ENCODE measurements around the gene SSRP1.
A peak's percentile ranks its signal among the peaks of the same experiment; 100 is the strongest.
"Not testable (repeated sequence)": the region's sequence is repeated elsewhere in the genome, so short reads cannot be mapped to it uniquely, and the experiment has no call there.

The SSRP1 gene, protein sequence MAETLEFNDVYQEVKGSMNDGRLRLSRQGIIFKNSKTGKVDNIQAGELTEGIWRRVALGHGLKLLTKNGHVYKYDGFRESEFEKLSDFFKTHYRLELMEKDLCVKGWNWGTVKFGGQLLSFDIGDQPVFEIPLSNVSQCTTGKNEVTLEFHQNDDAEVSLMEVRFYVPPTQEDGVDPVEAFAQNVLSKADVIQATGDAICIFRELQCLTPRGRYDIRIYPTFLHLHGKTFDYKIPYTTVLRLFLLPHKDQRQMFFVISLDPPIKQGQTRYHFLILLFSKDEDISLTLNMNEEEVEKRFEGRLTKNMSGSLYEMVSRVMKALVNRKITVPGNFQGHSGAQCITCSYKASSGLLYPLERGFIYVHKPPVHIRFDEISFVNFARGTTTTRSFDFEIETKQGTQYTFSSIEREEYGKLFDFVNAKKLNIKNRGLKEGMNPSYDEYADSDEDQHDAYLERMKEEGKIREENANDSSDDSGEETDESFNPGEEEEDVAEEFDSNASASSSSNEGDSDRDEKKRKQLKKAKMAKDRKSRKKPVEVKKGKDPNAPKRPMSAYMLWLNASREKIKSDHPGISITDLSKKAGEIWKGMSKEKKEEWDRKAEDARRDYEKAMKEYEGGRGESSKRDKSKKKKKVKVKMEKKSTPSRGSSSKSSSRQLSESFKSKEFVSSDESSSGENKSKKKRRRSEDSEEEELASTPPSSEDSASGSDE

DNA sequence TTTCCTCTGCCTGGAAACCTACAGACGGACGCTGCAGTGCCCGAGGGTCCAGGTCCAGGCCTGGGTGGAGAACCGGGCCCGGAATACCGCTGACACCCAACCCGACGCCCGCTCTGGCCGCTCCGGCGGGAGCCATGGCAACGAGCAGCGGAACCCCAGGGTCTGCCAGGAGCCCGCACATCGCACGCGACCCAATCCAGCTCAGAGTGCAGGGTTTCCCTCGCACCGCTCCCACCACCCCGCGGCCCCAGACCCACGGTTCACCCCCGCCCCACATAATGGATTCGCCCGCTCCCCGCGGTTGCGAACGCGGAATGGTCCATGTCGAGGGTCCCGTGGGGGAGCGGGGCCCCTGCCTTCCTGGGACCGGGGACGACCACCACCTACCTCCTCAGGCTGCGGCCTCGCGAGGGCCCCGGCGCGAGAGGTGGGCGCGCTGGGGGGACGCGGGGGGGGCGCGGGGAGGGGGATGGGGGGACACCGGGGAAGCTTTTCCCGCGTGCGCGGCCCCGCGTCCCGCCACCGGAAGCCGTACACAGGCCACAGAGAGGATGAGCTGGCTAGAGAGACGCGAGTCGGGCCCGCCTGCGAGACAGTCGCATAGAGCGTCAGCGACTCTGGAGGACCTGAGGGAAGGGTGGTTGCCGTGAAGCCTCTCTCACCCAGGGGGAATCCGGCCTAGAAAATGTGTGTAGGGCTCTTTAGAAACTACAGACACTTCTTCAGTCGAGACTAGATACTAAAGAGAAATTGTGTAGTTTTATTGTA is at the start of gene SSRP1:
TSS of gene SSRP1 (minus strand) at position 550 of the 768 bp plus-strand sequence. CDS start 771 bp downstream, outside the sequence.
- DNase-seq, result peak; percentile 77

DNA sequence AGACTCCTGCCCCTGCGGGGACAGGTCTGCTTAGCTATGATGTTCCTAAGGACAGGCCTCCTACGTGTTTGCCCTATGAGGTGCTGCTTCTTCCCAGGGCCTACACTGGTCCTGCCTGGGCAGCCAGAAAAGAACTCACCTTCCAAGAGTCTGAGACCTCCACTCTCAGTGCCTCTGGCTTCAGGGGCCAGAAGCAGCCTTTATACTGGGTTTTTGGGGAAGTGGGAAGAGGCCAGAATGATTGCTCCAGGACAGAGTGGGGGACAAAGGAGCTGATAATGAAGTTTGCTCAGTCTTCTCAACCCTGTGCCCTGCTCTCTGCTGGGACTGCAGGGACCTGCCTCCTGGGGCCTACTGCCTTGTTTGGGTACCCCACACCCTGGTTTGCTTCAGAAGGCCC is 45.3 kb upstream of the SSRP1 start, which contains the start of gene PRG3:
TSS of gene PRG3 (minus strand) at position 176 of the 400 bp plus-strand sequence. CDS start 442 bp downstream, outside the sequence.
- no peak for DNase-seq

DNA sequence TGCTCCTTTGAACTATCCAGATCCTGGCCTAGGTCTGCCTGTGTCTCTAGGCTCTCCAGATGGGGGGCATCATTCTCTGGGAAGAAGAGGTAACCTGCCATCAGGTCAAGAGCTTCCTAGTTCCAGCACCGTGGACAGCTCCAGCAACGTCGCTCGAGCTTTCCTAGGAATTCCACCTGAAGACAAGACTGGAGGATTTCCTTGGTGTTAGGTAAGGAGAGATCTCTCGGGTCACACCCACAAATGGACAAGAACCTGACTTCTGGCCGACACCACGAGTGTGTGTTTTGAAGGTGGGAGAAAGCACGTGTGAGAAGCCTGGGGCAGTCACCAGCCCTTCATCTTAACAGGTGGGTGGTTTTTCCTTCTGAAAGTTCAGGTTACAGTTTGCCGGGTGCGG is 44.0 kb upstream of the SSRP1 start:
- no peak for DNase-seq

DNA sequence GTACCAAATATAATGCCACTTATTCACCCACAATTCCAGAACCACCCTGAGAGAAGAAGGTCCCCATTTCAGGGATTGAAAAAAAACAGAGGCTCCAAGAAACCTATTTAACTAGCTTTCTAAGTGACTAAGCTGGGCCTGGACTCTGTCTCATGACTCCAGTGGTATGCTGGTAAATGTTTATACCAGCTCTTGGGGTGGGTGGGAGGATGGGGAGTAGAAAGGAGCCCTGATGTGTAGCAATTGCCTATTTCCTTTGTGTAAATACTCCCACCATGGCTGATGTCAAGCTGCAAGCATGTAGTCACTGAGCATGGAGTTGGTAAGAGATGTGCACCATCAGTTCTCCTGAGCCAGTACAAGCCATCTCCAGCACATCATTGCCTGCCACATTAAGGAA is 42.5 kb upstream of the SSRP1 start:
- DNase-seq, result no peak

DNA sequence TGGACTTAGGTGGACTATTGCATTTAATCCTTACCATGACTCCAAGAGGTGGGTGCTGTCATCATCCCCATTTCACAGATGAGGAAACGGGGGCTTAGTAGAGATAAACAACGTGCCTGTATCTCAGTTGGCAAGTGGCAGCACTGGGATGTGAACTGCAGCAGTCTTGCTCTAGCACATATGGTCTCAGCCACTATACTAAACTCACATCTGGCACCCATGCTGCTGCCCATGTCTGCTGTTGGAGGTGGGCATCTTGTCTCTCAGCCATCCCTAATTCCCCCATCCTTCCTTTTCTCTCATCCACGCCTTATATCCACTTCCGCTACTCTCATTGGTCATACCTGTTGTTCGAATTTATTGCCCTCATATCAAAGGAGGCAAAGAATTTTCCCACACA is 41.4 kb upstream of the SSRP1 start:
- DNase-seq, result no peak

DNA sequence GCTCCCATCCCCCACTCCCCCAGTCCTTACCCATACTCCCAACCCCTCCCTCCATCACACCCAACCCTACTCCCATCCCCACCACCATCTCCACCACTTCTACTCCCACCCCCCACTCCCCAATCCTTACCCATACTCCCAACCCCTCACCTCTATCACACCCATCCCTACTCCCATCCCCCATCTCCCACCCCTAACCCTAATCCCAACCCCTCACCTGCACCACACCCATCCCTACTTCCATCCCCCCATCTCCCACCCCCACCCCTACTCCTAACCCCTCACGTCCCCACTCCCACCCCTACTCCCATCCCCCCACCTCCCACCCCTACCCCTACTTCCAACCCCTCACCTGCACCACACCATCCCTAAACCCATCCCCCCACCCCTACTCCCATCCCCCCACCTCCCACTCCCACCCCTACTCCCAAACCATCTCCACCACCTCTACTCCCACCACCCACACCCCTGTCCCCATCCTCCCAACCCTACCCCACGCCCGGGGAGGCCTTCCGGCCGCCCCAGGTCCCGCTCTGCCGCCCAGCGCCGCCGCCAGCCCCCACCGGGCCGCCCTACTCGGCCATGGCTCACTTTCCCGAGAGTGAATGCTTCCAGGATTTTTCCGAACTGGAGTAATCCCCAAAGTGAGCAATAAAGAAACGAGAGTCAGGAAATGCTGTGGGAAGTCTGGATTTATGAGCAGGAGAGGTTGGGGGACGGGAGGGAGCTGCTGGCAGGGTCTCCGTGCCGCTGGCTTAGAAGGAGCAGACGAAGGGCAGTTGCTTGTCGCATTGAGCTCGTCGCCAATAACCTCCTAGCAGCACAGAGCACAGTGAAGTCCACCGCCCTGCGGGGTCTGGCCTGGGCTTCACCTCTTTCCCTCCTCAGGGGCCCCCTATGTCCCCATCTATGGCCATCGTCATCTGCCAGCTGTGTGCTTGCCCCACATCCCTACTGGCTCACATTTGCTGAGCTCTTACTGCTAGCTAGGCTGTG is 40.7 kb upstream of the SSRP1 start:
- no peak for DNase-seq

DNA sequence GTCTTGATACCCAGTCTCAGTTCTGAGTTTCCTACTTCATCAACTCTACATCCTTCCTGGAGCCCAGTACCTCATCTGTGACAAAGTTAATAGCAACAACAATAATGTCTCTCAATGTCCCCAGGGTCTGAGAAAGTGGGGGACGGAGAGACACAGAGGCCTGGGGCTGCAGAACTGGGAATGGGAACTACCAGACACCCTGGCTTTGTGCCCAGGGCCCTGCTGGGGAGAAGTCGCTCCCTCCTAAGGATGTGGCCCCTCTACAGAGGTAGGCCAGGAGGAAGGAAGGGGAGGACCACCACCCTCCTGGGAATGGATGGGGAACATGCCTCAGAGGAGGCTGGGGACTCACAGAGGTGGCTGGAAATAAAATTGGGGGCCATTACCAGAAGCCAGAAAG is 39.8 kb upstream of the SSRP1 start:
- no peak for DNase-seq

DNA sequence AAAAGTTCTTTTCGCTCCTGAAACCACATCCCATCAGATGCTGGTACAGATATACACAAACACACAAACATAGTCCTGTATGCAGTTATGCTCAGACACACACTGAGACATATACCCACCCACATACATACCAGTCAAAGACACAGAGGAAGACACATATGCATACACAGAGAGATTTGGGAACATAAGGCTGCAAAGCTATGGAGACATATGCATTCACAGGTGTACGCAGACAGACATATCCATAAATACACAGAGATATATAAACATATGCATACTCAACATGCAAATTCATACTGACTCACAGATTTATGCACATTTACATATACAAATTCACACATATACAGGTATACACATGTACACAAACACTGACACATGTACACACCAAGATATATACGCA is 39.3 kb upstream of the SSRP1 start:
- DNase-seq, result no peak

DNA sequence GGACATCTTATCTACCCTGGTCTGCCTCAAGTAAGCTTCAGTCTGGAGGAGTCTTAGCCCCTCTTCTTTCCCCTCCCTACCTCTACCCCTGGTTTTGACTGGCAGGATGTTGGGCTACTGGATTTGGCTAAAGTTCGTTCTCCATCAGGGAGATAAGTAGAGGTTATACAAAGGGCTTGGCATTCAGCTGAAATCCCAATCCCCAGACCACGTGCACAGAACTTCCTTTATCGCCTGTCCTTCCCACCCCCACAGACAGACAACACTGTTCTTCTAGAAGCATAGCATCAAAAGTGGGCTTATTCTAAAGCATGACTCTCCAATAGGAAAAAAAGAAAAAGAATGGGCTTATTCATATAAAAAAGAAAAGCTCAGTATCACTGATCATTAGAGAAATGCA is 37.5 kb upstream of the SSRP1 start:
- DNase-seq, result no peak

DNA sequence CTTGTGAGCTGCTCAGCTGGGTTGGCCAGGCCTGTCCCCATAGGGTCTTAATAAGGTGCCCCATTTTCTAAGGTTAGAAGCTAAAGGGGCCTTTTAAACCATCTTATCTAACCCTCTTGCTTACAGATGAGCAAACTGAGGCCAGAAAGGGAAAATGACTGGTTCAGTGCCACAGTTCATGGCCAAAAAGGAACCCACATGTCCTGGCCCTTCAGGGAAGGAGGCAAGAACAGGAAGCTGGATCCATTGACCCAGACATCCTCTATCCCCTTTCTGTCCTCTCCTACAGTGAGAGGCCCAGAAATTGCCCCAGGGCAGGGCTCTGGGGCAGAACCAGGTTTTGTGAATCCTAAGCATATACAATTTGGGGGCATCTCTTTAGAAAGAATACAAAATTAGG is 35.2 kb upstream of the SSRP1 start:
- no peak for DNase-seq

DNA sequence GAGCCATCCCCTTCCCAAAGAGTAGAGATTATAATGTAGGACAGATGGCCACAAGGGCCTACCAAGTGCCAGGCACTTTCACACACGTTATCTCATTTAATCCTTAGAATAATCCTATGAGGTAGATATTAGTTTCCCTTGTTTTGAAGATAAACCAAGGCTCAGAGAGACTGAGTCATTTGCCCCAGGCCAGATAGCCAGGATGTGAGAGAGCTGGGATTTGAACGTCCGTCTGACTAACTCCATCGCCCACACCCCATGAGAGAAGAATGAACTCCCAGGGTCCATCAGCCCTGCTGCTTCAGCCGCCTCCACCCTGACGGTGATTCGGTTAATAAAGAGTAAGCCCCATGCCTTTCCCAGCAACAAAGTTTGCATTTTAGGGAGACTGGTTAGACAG is 34.6 kb upstream of the SSRP1 start:
- DNase-seq, result no peak

DNA sequence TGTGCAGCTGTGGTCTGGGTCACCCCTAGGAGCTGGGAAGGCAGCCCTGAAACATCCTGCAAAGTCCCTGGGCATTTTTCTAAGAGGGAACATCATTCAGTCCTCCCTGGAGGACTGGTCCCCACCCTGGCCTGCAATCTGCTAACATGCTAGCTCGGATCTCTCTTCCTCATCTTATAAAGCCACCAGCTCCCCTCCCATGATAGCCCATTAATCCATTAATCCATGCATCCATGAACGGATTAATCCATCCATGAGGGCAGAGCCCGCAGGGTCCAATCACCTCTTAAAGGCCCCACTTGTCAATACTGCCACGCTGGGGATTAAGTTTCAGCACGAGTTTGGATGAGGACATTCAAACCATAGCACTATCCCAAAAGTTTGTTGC is 33.1 kb upstream of the SSRP1 start:
- no peak for DNase-seq

DNA sequence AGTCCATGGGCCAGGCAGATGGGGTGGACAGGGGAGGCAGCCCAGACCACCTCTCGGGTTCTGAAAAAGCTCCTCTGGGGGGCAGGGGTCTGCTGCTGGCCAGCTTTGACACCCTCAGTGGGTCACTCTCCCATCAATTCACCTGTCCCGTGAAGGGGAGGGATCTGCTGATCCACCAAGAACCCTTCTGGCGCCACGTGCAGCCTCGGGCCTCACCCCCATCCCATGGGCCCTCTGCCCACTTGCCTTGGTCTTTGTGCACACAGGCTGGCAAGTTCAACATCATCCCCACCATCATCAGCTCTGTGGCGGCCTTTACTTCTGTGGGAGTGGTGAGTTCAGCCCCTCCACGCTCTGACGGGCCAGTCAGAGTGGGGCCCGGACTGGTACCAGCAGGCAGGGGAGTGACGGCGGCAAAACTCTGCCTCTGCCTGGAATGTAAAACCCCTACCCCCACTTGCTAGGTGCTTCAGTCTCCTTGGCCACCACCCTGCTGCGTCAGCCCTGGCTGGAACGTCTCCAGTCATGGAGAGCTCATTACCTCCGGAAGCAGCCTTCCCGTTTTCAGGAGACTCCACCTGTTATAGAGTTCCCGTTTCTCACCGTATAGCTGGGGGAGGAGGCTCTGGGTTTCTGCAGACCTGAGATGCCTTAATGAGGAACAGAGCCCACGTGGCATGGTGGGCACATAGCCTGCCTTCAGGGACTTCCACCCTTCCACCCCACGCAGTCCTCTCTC is 32.6 kb upstream of the SSRP1 start:
- no peak for DNase-seq

DNA sequence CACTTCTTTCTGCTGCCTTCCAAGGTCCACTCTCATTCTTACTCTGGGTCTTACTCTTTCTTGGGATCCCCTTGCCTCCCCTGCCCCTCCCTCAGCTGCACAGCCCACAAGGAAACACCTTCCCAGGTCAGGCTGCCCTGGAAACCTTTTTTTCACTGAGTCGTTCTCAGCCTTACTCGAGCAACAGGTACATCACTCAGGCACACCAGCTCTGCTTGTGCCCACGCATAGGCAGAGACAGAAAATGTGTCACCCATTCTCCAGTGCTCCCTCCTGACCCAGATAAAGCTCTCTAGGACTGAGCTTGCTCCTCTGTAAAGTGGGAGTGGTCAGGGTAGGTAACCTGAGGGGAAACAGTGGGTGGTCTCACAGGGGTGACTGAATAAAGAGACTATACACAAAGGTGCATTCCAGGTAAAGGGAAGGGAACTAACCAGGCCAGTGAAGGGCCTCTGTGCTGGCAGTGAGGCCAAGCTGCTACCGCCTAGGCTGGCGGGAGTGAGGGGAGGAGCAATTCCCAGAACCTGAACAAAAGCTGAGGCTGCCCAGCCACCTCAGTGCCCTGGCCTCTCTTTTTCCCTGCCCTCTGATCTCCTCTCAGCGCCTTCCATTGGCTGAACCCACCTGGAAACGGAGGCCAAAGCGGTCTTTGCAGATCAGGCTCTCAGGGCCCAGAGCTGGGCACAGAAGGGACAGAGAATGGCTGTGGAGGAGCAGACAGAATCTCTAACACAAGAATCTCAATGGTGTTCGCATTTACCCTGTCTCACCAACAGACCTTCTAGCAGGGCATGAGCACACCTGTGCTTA is 29.4 kb upstream of the SSRP1 start:
- no peak for DNase-seq

DNA sequence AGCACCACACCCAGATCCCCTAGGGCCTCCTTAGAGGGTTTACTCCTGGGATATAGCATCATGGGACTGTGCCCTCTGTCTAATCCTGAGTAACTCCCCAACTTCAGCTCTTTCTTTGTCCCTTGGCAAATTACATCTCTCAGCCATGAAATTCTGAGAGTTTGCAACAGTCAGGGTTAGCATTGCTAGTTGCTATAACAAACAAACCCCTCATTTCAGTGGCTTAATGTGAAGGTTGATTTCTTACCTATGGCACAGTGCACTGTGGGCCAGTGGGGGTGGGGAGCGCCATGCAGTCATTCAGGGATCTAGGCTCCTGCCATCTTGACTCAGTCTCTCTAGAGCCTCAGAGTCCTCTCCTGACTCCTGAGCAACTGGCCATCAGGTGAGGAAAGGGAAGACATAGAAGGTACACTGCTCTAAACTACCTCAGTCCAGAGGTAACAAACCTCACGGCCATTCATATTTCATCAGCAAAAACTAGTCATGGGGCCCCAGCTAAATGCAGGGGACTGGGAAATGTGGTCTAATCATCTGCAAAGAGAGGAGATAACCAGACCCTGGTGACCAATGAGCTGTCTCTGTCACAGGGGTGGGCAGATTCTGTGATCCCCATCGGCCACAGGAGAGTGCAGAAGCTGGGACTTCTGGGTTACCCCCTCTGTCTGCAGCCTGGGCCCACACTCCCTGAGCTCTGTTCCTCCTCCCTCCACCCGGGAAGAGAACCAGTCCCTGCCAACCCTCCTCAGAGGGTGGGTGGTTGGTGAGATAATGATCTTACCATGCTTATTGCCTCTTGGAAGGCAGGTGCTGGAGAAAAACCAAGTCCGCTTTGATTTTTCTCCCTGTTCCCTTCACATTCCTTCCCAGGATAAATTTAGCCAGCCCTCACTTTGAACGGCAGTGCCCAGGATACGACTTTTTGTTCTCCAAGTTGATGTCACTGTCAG is 27.7 kb upstream of the SSRP1 start:
- no peak for DNase-seq

DNA sequence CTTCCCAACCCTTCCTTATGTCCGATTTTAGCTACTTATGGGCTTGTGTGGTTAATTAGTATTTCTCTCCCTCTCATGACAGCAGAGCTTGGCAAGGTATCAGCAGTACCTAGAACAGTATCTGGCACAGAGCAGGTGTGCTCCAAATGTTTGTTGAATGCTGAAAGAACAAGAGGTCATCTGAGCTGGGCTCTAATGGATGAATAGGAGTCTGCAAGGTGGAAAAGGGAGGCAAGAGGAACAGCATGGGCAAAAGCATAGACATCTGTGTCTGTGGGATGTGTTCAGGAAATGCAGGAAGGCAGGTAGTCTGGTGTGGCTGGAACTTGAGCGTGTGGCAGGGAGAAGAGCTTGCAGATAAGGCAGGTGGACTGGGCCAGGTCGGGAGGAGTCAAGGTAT is 26.2 kb upstream of the SSRP1 start:
- no peak for DNase-seq

DNA sequence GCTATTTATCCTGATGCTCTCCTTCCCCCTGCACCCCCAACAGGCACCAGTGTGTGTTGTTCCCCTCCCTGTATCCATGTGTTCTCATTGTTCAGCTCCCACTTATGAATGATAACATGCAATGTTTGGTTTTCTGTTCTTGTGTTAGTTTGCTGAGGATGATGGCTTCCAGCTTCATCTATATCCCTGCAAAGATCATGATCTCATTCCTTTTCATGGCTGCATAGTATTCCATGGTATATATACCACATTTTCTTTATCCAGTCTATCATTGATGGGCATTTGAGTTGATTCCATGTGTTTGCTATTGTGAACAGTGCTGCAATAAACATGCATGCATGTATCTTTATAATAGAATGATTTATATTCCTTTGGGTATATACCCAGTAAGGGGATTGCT is 25.7 kb upstream of the SSRP1 start:
- DNase-seq, result not testable (repeated sequence)

DNA sequence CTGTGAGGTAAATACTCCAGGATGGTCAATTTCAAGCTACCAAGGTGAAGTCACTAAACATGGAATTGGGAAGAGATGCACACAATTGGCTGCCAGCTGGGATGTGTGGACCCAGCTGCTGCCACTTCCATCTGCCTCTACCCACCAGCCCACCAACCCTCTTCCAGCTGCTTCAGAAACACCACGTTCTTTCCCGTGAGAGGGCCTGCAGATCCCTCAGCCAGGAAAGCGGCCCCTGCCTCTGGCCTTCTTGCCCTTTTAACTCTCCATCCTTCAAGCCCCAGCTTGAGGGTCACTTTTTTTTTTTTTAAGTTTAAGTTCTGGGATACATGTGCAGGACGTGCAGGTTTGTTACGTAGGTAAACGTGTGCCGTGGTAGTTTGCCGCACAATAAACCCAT is 25.3 kb upstream of the SSRP1 start:
- no peak for DNase-seq

DNA sequence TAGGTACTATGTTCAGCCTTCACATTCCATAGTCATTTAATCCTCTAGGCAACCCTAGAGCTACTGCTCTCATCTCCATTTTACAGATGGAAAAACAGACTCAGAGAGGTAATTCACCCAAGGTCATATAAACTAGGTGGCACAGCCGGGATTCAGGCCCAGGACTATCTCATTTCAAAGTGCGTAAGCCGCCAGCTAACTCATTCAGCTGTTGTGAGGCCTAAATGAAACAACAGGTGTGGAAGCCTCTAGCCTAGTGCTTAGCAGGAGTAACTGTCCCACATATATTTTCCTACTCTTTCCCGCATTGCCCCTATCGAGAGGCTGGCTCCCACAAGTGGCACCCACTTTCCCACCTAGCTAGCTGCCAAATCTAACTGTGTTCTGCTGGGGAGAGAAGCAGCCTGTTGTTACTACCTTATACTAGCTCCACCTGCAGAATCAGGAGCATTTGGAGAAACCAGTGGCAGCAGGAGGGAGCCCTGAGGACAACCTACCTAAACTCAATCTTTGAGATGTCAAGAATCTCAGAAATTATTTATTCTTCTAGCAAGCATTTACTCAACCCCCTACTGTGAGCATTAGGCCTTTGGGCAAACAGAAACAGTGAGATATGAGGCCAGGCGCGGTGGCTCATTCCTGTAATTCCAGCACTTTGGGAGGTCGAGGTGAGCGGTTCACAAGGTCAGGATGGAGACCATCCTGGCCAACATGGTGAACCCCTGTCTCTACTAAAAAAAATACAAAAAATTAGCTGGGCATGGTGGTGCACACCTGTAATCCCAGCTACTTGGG is 24.4 kb upstream of the SSRP1 start:
- no peak for DNase-seq

Data from amniotic stem cell (primary cell).